Activated CD4-positive, alpha-beta T cell treated with anti-CD3 and anti-CD28 coated beads, Interleukin-2, Interleukin-6, amounts not matched to agents 100 ng/mL and 50 ng/mL, durations not matched to agents 16 hours and 8 hours (primary cell): ENCODE results near the gene ANKRD49.

Source experiments
- DNase-seq: peaks from one replicate; pipeline ENCODE4 v3.0.0-alpha.2; 2020

ANKRD49 gene

DNA sequence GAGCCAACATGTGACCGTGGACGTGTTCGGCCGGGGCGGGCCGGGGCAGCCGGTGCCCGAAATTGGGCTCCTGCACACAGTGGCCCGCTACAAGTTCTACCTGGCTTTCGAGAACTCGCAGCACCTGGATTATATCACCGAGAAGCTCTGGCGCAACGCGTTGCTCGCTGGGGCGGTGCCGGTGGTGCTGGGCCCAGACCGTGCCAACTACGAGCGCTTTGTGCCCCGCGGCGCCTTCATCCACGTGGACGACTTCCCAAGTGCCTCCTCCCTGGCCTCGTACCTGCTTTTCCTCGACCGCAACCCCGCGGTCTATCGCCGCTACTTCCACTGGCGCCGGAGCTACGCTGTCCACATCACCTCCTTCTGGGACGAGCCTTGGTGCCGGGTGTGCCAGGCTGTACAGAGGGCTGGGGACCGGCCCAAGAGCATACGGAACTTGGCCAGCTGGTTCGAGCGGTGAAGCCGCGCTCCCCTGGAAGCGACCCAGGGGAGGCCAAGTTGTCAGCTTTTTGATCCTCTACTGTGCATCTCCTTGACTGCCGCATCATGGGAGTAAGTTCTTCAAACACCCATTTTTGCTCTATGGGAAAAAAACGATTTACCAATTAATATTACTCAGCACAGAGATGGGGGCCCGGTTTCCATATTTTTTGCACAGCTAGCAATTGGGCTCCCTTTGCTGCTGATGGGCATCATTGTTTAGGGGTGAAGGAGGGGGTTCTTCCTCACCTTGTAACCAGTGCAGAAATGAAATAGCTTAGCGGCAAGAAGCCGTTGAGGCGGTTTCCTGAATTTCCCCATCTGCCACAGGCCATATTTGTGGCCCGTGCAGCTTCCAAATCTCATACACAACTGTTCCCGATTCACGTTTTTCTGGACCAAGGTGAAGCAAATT, 51.7 kb downstream of the ANKRD49 start:
- no peak for DNase-seq

DNA sequence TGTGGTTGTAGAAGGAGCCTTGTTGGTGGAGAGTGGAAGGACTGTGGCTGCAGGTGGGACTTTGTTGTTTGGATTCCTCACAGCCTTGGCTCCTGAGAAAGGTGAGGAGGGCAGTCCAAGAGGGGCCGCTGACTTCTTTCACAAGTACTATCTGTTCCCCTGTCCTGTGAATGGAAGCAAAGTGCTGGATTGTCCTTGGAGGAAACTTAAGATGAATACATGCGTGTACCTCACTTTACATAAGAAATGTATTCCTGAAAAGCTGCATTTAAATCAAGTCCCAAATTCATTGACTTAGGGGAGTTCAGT, 52.3 kb downstream of the ANKRD49 start:
- no peak for DNase-seq

DNA sequence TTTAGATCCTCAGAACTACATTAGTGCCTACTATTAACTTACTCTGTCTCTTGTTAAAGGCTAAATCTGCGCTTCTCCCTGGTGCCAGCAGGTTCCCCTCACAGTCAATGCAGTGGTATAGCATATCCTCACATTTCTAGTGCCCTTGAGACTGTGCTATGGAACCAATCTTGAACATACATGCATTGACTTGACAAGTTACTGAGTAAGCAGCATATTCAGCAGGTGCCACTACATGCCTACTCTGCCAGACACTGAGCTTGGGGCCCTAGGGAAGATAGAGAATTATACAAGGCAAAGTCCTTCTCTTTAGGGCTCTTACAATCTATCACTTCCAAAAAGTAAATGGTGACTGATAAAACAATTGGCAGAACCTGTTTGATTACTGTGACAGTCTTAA, 53.1 kb downstream of the ANKRD49 start:
- DNase-seq, result no peak

DNA sequence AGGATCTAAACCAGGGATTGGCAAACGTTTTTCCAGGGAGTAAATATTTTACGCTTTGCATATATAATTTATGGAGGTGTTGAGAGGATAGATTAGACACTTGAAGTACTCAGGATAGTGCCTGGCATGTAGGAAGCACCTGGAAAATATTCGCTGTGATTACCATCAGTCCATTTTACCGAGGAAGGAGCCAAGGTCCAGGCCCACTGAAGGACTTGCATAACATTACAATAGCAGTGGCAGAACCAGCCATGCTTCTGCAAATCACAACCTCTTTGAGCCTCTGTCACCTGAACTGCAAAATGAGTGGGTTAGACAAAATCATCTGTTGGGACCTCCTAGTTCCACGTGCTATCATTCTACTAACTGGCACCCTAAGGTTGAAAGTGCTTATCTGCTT, 55.4 kb downstream of the ANKRD49 start:
- DNase-seq, result no peak
